ENCODE results near the gene JARID2.

GRCh38 chr6:15449011-15449410 lies 203.1 kb downstream of the JARID2 start:
- no peak for TF ChIP-seq CTCF (IDR thresholded peaks at IDR 0.05)
- no peak for TF ChIP-seq POLR2A (IDR thresholded peaks at IDR 0.05)

All from testis (tissue), 2 donors.